HG03025 (cell line): ENCODE data around the gene GRIK3.

ENCODE experiments used
- ATAC-seq: cut with Tn5 transposase; IDR thresholded peaks from one replicate; pipeline ENCODE4 v1.9.1; 2021; ENCODE audit warnings: mild to moderate bottlenecking, moderate library complexity; ENCODE audit not compliant: unreplicated experiment, low FRiP score

Gene GRIK3

GRCh38 chr1:36884029-36884701 is 150.2 kb downstream of the GRIK3 start:
- no peak for ATAC-seq

GRCh38 chr1:36883315-36883949 is 150.9 kb downstream of the GRIK3 start:
- no peak for ATAC-seq

GRCh38 chr1:36882536-36883285 is 151.6 kb downstream of the GRIK3 start:
- ATAC-seq: no peak

GRCh38 chr1:36881541-36881940 is 152.8 kb downstream of the GRIK3 start:
- no peak for ATAC-seq

- no peak for ATAC-seq
These were observed 153.3 kb downstream of the GRIK3 start for GRCh38 chr1:36881068-36881405.

GRCh38 chr1:36880155-36881067 is 153.9 kb downstream of the GRIK3 start:
- no peak for ATAC-seq

GRCh38 chr1:36879613-36880012 is 154.7 kb downstream of the GRIK3 start:
- ATAC-seq: no peak

- ATAC-seq: no peak
These were observed 157.3 kb downstream of the GRIK3 start for GRCh38 chr1:36876990-36877389.

- ATAC-seq: no peak
These were observed 159.8 kb downstream of the GRIK3 start for GRCh38 chr1:36874271-36875060.

- ATAC-seq: no peak
These were observed 161.5 kb downstream of the GRIK3 start for GRCh38 chr1:36872858-36873257.

- no peak for ATAC-seq
These were observed 162.1 kb downstream of the GRIK3 start for GRCh38 chr1:36872126-36872754.

- no peak for ATAC-seq
These were observed 163.0 kb downstream of the GRIK3 start for GRCh38 chr1:36871146-36871971.

- ATAC-seq: no peak
These were observed 164.5 kb downstream of the GRIK3 start for GRCh38 chr1:36869826-36870225.

- ATAC-seq: no peak
These were observed 165.3 kb downstream of the GRIK3 start for GRCh38 chr1:36869054-36869453.

- no peak for ATAC-seq
These were observed 166.7 kb downstream of the GRIK3 start for GRCh38 chr1:36867575-36867974.

GRCh38 chr1:36866169-36866814 is 168.0 kb downstream of the GRIK3 start:
- no peak for ATAC-seq

- no peak for ATAC-seq
These were observed 168.8 kb downstream of the GRIK3 start for GRCh38 chr1:36865602-36865900.

- ATAC-seq: no peak
These were observed 169.3 kb downstream of the GRIK3 start for GRCh38 chr1:36864823-36865601.
